ENCODE data around the gene TERC.
A peak's percentile ranks its signal among the peaks of the same experiment; 100 is the strongest.
"Not testable (repeated sequence)": the region's sequence is repeated elsewhere in the genome, so short reads cannot be mapped to it uniquely, and the experiment has no call there.

Gene TERC

DNA sequence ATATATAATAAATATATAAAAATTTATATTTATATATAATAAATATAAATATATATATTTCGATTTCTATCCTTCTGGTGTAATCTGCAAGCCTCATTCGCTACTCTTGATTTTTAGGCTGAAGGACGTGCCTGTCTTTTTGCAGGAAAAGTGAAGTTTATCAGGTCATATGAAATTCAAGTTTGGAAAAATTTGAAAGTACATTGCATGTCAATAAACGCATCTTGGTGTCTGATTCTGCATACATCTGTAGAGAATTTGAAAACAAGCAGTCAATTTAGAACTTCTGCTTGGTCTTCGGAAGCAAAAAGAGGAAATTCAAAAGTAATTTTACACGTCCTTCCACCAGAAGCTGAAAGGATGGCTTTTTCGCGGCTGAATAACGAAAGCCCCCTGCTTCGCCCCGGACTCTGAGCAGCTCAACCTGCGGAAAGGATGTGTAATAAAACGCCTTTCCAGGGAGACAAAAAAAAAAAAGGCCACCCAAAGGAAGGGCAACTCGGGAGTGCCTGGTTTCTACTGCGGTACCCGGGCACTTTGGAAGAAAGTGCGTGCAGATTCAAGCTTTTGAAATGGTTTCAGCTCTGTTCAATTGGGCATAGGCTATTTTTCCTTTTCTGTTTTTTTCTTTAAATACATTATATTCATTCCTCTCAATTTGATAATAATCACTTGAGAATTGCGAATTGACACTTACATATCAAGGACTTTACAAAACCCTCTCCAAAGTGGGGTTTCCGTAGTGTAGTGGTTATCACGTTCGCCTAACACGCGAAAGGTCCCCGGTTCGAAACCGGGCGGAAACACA, 6.8 kb upstream of the TERC start:
- peak; percentile 88 for DNase-seq

DNA sequence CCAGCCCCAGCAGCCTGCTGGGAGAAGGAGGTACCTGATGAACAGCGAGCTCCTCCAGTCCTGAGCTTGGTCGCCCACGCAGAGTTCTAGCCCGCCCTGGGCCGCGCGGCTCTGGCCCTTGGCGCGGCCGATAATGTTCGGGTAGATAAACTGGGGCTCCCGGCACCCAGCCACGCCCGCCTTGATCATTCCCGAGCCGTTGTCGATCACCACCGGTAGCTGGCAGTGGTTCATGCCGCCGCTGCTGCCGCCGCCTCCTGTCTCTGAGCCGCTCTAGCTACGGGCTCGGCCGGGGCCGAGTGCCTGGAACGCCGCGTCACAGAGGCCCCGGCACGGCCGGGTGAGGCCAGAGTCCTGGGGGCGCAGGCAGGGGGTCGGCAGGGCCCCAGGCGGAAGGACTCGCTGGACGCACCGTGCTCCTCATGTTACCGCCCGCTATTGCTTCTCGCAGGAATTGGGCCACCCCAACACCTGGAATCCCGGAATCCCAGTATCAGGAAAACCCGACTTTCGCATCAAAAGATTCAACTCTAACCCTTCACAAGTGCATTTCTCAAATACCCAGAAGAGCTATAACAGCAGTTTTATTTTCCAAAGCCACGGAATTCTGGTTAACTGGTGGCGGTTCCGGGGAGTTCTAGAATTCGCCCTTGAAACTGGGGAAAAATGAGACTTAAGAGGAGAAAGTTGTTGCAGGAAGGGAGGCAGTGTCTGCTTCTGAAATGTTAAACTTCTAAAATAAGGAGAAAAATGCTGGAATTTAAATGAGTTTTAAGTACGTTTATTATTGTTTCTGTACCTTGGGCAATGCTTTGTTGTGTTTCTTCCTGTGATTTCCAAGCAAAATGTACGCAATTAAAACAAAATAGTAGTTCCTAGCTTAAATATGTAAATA, 4.7 kb upstream of the TERC start, which contains the start of gene ACTRT3:
Gene ACTRT3 (minus strand): TSS at position 275 of the 895 bp plus-strand sequence. CDS start 41 bp downstream, at position 234.
- peak; percentile 39 for DNase-seq

DNA sequence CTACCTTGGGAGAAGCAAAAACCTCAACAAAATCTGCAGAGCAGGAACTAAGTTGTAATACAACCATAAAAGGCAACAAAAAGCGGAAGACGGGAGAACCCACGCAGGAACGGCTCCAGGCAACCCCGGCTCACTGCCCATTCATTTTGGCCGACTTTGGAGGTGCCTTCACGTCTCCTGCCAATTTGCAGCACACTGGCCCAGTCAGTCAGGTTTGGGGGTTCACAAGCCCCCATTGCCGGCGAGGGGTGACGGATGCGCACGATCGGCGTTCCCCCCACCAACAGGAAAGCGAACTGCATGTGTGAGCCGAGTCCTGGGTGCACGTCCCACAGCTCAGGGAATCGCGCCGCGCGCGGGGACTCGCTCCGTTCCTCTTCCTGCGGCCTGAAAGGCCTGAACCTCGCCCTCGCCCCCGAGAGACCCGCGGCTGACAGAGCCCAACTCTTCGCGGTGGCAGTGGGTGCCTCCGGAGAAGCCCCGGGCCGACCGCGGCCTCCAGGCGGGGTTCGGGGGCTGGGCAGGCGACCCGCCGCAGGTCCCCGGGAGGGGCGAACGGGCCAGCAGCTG, 463 bp downstream of the TERC start:
- DNase-seq, result no peak

DNA sequence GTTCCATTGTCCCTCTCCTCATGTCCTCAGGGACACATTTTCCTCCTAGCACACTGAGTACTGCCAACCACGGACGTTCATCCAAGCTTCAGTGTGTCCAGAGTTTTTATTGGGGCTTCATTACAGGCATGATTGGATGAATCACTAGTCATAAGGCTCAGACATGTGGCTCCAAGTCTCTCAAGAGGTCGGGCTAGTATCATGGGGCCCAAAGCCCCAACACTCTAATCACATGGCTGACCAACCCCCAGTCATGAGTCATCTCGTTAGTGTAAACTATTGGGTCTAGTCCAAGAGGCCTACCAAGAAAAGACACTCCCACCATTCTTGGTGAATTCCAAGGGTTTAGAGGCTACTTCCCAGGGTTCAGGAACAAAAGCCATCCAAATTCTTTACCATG, 4.4 kb downstream of the TERC start:
- DNase-seq, result no peak

DNA sequence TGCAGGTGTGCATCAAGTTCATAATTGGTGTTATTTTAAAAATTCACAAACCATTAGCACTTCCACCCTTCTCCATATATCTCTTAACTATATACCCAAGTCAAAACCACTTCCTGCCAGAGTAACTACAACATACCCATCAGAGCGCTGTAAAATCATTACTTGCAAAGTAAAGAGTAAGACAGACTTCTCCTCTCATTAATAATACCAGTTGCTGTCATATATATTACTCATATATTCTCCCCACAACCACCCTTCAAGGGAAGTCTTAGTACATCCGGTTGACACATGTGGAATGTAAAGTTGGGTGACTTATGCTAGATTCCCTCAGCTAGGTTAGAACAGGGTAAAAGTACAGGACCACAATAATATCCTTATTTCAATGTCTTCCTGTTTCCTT, 5.6 kb downstream of the TERC start:
- no peak for DNase-seq

DNA sequence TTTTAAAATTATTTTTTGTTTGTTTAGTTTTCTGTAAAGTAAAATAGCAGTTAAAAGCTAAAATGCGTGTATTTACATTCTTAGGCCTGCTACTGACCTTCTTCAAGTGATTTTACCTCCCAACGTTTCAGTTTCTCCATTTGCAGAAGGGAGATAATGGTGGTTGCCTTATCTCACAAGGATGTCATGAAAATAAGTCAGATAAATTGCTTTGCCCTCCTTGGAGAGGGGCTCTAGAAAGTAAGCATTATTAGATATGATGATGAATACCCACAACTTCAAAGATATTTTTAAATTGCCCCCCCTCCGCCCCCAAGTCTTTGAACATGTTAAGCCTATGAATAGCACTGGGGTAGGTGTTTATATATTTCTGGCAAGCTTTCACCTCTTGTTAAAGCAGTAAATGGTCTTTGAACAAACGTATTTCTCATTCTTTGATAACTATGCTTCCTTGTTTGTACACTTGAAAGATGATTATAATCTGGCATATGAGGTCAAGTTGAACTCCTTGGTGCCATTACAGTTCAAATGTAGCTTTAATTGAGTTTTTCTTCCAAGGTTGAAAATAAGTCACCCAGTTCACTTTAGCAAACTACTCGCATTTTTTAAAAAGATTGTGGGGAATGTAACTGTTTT, 6.4 kb downstream of the TERC start:
- no peak for DNase-seq

DNA sequence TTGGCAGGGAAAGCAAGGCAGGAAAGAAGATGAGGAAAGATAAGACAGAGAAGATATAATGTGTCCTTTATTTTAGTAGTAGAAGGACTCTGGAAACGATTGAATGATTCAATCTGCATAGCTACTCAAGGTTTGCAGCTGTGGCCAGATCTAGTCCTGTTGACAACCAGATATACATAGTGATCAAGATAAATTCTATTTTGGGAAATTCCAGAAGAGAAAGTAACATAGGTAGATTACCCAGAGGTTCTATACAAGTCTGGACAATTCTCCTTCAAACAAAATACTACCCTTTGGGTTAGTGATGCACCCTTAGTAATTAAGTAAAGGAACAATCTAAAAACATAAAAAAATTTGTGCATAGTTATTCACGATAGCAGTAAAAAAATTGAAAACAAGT, 9.4 kb downstream of the TERC start:
- no peak for DNase-seq

DNA sequence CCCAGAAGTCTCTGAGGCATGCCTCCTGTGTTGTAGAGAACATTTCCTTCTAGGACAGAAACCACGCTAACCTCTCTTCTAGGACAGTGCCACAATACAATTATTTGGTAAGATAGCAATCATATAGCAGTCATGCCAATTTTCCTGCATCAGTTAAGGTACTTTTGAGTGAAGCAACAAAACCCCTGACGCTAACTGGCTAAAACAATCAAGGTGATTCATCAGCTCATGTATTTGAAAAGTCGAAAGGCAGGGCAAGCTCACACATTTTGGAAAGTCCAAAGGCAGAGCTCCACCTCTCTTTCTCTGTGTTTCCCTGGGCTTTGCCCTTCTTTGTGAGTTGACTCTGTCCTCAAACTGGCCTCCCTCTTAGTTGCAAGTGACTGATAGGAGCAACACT, 10.1 kb downstream of the TERC start:
- DNase-seq, result no peak

DNA sequence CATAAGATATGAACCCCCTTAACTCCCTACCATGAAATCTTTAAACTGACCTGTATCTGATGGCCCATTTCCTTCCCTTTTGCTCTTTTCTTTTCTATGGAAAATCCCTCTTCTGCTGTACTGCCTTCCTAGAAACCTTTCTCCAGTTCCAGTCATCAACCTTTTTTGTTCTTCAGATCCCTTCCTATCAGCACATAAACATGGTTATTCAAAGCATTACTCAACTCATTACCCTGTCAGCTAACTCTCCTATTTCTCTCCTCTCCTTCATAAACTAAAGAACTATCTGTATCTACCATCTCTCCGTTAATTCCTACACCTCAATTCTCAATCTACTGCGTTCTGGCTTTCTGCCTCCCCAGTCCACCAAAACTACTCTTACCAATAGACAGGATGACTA, 13.0 kb downstream of the TERC start:
- no peak for DNase-seq

DNA sequence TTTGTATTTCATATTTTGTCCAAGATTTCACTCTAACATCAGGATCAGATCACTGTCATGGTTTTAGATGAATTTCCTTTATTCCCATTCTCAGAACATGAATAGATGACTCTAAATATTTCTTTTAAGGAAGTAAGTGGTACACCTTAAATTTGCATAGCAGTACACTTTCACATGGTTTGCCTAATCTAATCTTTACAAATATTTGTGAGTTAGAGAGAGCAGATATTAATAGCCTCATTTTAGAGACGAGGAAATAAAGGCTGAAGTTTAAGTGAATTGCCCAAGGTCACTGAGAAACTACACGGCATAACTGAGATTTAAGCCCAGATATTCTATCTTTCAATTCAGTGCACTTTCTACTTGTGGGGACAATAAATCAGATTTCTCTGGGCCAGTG, 14.2 kb downstream of the TERC start:
- DNase-seq, result no peak

DNA sequence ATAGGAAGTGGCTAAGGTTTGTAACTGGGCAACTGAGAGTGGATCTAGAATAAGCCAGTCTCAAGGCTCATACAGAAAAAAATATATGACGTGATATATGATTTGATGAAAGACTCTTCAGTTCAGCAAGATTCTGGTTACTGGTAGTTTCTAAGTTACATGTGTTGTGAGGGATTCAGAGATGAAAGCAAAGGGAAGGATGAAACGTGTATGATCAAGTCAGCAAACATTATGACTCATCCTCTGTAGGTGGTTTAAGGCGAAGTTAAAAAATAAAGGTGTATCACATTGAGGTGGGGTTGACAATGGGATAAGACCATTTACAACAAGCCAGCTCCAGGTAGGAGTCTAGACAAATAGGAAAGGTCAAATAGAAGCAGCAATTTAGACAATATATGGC, 16.2 kb downstream of the TERC start:
- no peak for DNase-seq

DNA sequence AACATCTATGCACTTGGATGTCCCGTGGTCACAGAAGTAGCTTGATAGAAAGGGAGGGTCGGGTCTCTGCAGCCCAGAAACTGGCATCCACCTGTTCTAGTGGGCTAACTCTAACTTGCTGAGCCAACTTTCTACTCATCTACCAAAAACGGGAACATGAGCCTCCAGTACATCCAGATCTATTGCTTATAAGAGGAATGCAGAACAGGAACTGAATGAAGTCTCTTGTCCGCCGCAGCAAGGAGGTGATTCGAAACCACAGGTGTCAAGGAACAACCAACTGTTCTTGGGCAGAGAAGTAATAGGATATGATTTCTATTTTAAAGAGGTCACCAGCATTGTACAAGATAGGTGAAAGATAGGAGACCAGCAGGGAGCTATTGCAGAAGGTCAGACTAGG, 17.9 kb downstream of the TERC start:
- no peak for DNase-seq

DNA sequence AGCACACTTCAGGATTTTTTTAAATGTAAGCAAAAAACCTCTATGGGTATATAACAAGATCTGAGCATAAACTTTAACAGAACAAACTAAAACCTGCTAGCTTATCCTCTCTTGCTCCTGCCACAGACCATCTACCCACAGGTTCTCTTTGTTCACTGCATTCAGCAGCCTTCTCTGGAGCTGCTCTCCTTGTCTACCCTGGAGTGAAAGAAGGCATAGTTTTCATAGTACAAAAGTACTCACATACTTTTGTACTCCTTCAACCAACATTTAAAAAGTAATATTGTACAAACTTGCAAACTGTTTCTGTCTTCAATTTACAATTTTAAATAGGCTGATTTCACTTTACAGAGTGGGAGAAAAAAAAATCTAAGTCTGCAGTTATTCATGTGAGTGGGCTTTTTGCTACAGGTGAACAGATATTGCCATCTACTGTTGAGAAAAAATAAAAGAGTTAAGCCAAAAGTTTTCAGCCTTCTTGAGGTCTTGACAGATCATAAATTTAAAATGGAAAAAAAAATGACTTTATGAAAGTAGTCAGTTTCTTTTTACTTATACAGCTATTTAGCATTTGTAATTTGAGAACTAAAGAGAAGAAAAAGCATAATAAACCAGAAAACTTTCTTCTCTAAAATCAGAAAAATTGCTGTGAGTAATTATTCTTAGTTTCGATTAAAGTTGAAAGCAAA, 20.4 kb downstream of the TERC start:
- no peak for DNase-seq

DNA sequence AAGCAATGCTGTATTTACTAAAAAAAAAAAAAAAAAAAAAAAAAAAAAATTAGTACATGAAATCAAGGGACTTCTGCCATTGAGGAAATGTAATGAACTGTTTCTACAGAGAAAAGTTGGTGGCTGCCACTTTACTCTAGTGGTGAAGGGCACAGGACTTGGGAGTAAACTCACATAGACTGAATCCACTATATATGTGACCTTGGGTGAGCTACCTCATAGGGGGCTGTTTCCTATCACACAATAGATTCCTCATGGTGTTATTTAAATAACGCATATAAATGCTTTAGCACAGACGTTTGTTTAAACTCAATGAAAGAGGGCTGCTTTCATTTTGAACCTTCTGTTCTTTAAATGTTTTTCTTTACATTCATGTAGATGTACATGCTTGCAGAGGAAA, 25.8 kb downstream of the TERC start:
- DNase-seq, result no peak

DNA sequence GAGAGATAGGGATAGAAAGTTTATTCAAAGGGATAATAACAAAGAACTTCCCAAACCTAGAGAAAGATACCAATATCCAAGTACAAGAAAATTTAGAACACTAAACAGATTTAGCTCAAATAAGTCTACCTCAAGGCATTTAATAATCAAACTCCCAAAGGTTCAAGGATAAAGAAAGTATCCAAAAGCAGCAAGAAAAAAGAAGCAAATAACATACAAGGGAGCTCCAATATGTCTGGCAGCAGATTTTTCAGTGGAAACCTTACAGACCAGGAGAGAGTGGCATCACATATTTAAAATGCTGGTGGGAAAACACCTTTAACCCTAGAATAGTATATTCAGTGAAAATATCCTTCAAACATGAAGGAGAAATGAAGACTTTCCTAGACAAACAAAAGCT, 33.0 kb downstream of the TERC start:
- not testable (repeated sequence) for DNase-seq

DNA sequence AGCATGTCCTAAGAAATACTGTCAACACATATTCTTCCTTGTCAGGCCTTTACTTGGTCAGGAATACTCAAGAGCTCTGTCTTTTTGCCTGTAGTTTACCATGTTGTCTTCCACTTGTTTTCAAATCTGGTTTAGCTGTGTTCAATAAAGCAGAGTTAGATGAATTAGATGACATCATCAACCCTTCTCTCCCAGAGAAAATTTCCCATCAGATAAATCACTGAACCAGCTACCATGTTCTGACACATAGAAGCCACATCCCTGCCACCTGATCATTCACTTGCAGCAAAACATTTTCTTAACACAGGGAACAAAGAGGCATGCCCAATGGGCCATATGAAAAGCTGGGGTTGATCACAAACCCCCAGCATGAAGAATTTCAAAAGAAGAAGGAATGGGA, 42.1 kb downstream of the TERC start:
- DNase-seq, result no peak

DNA sequence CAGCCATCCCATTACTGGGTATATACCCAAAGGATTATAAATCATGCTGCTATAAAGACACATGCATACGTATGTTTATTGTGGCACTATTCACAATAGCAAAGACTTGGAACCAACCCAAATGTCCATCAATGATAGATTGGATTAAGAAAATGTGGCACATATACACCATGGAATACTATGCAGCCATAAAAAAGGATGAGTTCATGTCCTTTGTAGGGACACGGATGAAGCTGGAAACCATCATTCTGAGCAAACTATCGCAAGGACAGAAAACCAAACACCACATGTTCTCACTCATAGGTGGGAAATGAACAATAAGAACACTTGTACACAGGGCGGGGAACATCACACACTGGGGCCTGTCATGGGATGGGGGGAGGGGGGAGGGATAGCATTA, 46.4 kb downstream of the TERC start:
- DNase-seq, result not testable (repeated sequence)
